Left ventricle myocardium inferior (tissue), 1 donor: ENCODE results near the gene DIPK1B. TPM values are rescaled to one million over a fixed set of nuclear protein-coding genes. Genes with fewer than 3 reads are reported as not detected.

Experiments
- DNase-seq: peaks from one replicate; pipeline ENCODE4 v3.0.0-alpha.2; 2020
- H3K27ac ChIP-seq: fragments of 200-600 bp; replicated peaks from 2 replicates; pipeline ENCODE4 v1.8.0; 2021
- H3K27me3 ChIP-seq: fragments of 200-600 bp; 2 replicates; pipeline ENCODE4 v1.8.0; 2021; ENCODE audit warnings: low read depth
- H3K36me3 ChIP-seq: fragments of 200-600 bp; 2 replicates; pipeline ENCODE4 v1.8.0; 2021
- H3K4me1 ChIP-seq: fragments of 200-600 bp; 2 replicates; pipeline ENCODE4 v1.8.0; 2021
- H3K4me3 ChIP-seq: fragments of 200-600 bp; 2 replicates; pipeline ENCODE4 v1.8.0; 2021; ENCODE audit warnings: mild to moderate bottlenecking, moderate library complexity
- H3K9me3 ChIP-seq: fragments of 200-600 bp; replicated peaks from 2 replicates; pipeline ENCODE4 v1.8.0; 2021
- intact Hi-C: fragments of 100-400 bp; cut with micrococcal nuclease; formaldehyde crosslinking; loops from one replicate; pipeline ENCODE4 v1.11.0; 2022
- total RNA-seq: library from RNA; stranded (reverse); fragmentation: NEBNext Ultra II Directional; extraction: Animal tissue kit (Norgen Biotek cat#: 25700); gene quantifications from one replicate; pipeline ENCODE4 v1.2.1, GENCODE V29; 2021
- TF ChIP-seq, protein P1 (sequence below): fragments of 200-600 bp; IDR thresholded peaks from 2 replicates; pipeline ENCODE4 v1.8.0; 2021; ENCODE audit warnings: antibody characterized with exemption, mild to moderate bottlenecking, borderline replicate concordance
- donor health status: DM: no; HTN: yes; CAD: no; lungs with severe emphysema.

DIPK1B gene
- total RNA-seq, 1 donor from 2014 or later = 21.4 TPM

DNA sequence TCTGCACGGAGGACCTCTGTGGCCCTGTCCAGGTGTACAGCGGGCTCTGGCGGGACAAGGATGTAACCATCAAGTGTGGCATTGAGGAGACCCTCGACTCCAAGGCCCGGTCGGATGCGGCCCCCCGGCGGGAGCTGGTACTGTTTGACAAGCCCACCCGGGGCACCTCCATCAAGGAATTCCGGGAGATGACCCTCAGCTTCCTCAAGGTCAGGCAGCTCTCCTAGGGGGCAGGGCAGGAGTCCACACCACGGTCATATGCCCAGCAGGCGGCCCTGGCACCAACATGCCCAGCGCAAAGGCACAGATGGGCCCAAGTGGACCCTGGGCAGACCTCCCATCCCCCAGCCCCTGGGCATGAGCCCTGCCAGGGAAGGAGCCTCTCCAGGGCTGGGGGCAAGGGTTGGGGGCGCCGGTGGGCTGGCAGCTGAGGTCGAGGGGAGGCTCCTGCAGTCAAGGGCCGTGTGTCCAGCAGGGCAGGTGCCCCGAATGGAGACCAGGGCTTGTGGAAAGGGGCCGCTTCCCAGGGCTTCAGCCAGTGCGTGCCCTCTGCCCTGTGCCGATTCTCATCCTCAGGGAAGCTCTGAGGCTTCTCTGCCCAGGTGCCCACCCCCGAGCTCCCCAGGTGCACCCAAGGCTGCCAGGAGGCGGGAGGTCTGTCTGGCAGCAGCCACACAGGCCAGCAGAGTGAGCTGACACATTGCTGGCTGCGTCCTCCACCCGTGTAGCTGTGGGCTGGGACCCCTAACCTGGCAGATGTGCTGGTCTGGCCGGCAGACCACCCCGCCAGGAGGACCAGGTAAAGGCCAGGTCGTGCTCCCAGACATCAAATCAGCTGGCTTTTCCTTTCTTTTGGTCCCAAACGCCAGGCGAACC is 10.0 kb downstream of the DIPK1B start:
- Histone ChIP-seq H3K4me3 (peak overlapping the region; percentile 40), H3K9me3 (no peaks in the 10 kb centered on the region), H3K4me1 (peaks cover 88% of the 10 kb centered on the region), H3K27me3 (no peaks in the 10 kb centered on the region), H3K27ac (peak overlapping the region; percentile 78), H3K36me3 (peaks cover 54% of the 10 kb centered on the region)
- intact Hi-C loops = no loop called here
- TF ChIP-seq, protein P1, sequence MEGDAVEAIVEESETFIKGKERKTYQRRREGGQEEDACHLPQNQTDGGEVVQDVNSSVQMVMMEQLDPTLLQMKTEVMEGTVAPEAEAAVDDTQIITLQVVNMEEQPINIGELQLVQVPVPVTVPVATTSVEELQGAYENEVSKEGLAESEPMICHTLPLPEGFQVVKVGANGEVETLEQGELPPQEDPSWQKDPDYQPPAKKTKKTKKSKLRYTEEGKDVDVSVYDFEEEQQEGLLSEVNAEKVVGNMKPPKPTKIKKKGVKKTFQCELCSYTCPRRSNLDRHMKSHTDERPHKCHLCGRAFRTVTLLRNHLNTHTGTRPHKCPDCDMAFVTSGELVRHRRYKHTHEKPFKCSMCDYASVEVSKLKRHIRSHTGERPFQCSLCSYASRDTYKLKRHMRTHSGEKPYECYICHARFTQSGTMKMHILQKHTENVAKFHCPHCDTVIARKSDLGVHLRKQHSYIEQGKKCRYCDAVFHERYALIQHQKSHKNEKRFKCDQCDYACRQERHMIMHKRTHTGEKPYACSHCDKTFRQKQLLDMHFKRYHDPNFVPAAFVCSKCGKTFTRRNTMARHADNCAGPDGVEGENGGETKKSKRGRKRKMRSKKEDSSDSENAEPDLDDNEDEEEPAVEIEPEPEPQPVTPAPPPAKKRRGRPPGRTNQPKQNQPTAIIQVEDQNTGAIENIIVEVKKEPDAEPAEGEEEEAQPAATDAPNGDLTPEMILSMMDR = no peak
- no peak for DNase-seq

DNA sequence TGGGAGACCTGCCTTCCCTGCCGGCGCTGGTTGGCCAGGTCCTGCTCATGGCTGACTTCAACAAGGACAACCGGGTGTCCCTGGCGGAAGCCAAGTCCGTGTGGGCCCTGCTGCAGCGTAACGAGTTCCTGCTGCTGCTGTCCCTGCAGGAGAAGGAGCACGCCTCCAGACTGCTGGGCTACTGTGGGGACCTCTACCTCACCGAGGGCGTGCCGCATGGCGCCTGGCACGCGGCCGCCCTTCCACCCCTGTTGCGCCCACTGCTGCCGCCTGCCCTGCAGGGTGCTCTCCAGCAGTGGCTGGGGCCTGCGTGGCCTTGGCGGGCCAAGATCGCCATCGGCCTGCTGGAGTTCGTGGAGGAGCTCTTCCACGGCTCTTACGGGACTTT is 10.6 kb downstream of the DIPK1B start:
- TF ChIP-seq, protein P1 = no peak
- H3K4me3 ChIP-seq = no peak overlapping the region
- peaks cover 95% of the 10 kb centered on the region for H3K4me1 ChIP-seq
- no peaks in the 10 kb centered on the region for H3K27me3 ChIP-seq
- intact Hi-C loops = no loop called here
- no peaks in the 10 kb centered on the region for H3K9me3 ChIP-seq
- DNase-seq = no peak
- H3K36me3 ChIP-seq = peaks cover 54% of the 10 kb centered on the region
- H3K27ac ChIP-seq = peak overlapping the region; percentile 78

DNA sequence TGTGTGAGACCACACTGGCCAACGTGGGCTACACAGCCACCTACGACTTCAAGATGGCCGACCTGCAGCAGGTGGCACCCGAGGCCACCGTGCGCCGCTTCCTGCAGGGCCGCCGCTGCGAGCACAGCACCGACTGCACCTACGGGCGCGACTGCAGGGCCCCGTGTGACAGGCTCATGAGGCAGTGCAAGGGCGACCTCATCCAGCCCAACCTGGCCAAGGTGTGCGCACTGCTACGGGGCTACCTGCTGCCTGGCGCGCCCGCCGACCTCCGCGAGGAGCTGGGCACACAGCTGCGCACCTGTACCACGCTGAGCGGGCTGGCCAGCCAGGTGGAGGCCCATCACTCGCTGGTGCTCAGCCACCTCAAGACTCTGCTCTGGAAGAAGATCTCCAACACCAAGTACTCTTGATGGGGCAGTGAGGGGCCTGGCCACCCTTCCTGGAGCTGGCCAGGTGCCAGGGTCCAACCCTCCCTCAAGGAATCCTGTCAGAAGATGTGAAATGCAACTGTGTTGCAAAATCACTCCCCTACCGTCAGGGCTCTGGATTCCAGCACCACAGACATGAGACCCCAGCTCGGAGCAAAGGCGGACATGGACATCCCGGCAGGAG is 11.1 kb downstream of the DIPK1B start:
- TF ChIP-seq, protein P1 = no peak
- Histone ChIP-seq H3K4me1 (peaks cover 98% of the 10 kb centered on the region), H3K27me3 (no peaks in the 10 kb centered on the region), H3K36me3 (peaks cover 54% of the 10 kb centered on the region), H3K9me3 (no peaks in the 10 kb centered on the region), H3K4me3 (no peak overlapping the region), H3K27ac (no peak overlapping the region)
- intact Hi-C loops = no loop called here
- DNase-seq = no peak

DNA sequence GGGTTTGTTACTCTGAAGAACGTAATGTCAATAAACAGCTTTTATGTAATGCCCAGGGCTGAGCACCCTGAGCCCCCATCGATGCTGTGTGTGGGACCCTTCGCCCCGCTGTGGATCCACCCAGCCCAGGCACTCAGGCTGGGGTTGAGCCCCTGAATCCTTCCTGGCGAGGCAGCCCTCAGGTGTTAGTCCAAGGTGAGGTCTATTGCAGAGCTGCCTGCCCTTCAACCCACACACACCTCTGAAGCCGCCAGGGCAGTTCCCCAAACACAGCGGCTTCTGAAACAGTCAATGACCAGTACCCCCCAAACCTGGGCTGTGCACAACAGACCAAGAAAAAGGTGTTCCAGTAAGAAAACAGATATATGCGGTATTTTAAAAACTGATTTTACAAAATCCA is 11.6 kb downstream of the DIPK1B start:
- H3K36me3 ChIP-seq = peaks cover 54% of the 10 kb centered on the region

DNA sequence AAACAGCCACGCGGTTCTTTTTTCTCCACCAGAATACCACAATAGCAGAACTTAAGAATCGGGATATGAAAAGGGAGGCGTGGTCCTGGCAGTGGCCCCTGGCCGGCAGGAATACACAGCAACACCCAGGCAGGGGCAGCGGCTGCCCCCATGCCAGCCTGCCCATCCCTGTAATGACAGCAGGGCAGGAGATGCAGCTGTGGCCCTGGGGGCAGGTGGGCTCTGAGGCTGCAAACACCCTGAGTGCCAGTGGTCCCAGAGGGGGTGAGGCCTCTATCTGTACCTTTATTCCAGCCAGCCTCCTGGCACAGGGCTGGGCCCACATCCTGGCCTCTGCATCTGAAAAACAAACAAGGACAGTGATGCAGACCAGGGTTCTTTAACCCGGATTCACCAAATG is 12.4 kb downstream of the DIPK1B start:
- H3K36me3 ChIP-seq = peaks cover 54% of the 10 kb centered on the region
- TF ChIP-seq, protein P1 = no peak
- intact Hi-C loops = no loop called here
- no peaks in the 10 kb centered on the region for H3K27me3 ChIP-seq
- peaks cover 98% of the 10 kb centered on the region for H3K4me1 ChIP-seq
- no peaks in the 10 kb centered on the region for H3K9me3 ChIP-seq
- DNase-seq = no peak
- H3K4me3 ChIP-seq = peak overlapping the region; percentile 85
- H3K27ac ChIP-seq = no peak overlapping the region

More for the DNA sequence above, 11.6 kb downstream of the DIPK1B start:
- Histone ChIP-seq H3K4me3 (no peak overlapping the region), H3K4me1 (peaks cover 98% of the 10 kb centered on the region), H3K27ac (no peak overlapping the region), H3K9me3 (no peaks in the 10 kb centered on the region), H3K27me3 (no peaks in the 10 kb centered on the region)
- TF ChIP-seq, protein P1 = no peak
- intact Hi-C loops = no loop called here
- DNase-seq = no peak
